Hematopoietic multipotent progenitor cell treated with erythropoietin and hydrocortisone succinate and interleukin-3 and kit ligand, for 15 days (in vitro differentiated cells): ENCODE measurements around the gene PARM1.

ENCODE experiments used
- DNase-seq: peaks from one replicate; pipeline ENCODE4 v3.0.0-alpha.2; 2015; ENCODE audit warnings: low spot score

Gene PARM1

DNA sequence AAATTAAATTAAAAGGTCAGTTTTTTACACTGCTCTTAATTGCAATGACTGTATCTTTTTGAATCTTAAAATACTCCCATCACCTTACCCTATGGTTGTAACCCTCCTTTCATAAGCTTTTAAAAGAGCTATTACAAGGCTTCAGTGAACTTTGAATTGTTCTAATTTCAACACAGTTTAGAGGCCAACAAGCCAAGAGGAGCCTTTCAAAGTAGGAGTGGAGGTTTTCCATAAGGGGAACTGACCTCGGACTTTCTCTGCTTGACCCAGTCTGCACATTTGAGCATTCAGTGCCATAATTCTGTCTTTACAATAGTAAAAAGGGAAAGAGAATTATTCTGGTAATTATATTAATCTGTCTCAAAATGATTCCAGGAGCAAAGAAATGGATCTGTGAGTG lies 98.9 kb downstream of the PARM1 start:
- no peak for DNase-seq

DNA sequence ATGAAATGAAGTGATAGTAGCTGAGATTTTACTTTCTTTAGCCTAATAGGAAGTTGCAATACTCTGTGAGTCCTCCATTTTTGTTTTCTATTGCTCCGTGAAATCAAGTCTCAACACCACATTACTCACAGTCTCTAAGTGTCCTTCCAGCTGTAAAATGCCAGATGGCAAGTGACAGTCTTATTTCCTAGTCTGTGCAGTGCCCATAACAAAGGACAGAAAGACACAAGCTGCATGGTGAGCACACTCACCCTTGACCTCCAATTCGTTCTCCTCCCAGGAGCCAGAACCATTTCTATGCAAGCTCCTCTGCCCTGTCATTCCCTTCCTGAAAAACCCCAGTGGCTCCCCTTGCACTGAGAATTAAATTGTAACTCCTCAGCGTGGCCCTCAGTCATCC lies 101.6 kb downstream of the PARM1 start:
- DNase-seq, result no peak

DNA sequence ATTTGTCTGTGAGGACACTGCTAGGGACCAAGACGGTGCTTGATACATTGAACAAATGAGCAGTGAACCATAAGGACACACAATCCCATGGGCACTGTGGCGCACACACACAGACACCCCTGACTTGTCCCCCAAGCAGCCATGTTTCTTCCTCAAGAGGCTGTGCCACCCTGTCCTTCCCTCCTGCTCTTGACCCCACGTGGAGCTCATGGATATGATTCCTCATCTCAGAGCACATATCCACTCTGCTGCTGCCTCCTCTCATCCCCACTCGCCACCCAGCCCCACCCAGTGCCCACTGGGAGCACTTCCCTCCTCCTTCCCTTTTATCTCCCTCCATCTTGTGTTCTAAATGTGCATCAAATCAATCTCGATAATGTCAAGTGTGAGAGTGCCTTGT lies 102.4 kb downstream of the PARM1 start:
- DNase-seq, result no peak

DNA sequence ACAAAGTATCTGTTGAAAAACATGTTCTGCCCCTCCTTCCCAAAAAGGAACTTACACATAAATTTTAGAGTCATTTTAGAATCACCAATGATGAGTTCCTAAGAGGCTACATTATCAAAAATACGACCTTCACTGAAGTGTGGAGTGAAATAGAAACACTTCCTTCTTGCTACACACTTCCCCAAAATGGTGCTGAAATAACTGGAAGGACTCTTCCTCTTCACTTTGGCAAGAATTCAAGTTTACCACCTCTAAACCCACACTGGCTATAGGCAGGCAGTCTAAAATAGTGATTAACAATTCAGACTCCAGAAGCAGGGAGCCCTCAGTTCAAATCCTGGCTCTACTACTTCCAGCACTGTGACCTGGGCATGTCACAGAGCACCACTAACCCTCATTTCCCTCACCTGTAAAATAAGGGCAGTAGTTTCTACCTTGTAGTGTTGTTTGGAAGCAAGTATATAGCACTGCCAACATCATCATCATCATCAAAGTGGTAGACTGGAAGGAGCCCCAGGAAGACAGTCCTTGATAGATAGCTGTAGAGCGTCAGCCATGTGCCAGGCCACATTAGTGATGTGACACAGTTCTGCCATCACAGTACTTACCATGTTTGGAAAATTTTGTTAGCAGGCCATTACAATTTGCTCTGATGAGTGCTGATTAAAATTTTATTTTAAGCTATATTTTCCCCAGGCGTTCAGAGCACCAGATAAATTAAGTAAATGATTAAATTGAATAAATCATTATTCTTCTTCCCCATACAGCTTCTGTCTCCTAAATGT lies 103.3 kb downstream of the PARM1 start:
- DNase-seq, result no peak

DNA sequence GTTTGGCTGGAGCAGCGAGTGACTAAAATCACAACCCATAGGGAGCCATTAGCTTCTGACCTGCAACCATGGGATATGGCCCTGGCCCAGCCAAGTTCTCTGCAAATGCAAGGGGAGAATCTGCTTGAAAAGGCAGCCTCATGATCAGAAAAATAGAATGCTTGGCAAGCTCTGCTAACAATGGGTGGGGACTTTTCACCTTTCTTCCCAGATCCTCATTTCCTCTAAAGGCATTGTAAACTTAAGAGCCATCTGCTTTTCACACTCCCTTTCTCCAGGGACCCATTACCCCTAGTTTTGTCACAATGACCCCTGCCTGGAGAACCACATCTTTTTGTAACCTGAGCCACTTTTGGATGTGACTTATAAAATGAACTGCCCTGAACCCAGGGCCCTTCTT lies 104.3 kb downstream of the PARM1 start:
- DNase-seq, result no peak

DNA sequence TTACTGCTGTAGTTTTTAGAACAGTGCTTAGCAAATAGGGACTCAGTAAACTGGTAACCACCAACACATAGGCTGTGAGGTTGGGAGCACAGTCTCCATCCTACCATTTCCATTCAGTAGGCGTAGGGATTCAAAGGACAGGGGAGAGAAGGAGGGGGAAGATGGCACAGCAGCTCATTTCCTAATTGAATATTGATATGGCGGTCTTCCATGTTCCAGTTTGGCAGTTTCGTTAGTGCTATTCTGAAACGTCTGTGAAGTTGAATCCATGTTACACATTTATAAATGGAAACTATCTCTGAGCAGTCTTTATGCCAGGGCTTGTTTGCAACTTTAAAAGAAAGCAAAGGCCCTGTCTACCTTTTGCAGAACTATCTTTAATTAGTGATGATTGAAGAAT lies 105.5 kb downstream of the PARM1 start:
- no peak for DNase-seq

DNA sequence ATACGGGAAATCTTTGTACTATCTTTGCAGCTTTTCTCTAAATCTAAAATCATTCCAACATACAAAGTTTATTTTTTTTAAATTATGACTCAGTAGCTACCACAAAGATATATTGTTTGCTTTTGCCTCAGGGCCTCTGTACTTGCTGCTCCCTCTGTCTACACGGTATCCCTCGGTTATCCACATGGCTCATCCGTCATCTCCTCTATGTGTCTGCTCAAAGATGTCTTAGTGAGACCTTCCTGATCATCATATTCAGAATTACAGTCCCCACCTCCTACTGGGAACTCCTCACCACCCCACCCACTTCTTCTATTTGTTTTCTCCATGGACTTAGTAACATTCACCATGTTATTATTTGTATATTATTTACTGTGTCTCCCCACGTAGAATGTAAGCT lies 107.8 kb downstream of the PARM1 start:
- no peak for DNase-seq

DNA sequence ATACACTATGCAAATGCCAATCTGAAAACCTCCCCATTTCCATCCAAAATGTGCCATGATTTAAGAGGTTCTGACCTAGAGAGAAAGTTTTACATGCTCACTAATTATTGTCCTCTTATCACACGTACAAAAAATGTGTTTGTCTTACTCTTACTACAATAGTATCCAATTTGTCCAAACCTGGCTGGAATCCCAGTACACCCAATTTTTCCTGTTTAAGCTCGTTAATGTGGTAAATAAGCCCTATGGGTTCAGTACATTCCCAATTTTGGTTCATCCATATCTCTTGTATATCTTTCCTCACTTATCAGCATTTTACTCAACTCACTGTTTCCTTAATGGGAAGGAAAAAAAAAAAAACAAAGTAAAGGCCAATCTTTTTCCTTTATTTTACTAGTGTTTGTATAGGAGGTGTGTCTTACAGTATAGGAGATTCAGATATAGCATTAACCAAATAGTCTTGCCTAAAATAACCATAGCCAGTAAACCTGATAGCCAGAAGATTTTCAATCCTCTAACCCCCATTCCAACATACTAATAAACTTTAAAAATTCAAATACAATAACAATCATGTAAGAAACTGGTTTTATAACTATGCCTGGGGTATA lies 109.8 kb downstream of the PARM1 start:
- DNase-seq, result no peak

DNA sequence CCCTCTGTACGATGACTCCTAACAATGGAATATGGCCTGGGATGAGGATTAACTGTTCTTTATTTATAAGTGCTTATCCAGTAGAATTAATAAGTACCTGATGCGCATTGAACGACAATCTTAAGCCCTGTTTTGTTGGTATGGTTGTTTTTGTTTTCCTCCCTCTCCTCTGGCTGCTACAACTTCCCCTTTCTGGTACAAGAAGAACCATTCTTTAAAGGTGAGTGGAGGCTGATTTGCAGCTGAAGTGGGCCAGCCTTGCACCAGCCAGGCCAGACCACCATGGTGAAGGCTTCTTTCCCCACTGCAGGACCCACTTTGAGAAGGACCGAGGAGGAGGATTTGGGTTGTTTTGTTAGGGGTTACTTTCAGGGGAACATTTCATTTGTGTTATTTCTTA lies 113.3 kb downstream of the PARM1 start:
- no peak for DNase-seq

DNA sequence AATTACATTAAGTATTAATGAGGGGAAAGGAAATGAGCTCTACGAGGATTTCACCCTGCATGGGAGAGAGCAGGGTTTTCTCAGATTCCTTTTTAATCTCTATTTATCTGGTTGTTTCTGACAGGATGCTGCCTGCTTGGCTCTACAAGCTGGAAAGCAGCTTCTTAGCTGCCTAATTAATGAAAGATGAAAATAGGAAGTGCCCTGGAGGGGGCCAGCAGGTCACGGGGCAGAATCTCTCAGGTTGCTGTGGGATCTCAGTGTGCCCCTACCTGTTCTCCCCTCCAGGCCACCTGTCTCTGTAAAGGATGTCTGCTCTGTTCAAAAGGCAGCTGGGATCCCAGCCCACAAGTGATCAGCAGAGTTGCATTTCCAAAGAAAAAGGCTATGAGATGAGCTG lies 113.7 kb downstream of the PARM1 start:
- no peak for DNase-seq

DNA sequence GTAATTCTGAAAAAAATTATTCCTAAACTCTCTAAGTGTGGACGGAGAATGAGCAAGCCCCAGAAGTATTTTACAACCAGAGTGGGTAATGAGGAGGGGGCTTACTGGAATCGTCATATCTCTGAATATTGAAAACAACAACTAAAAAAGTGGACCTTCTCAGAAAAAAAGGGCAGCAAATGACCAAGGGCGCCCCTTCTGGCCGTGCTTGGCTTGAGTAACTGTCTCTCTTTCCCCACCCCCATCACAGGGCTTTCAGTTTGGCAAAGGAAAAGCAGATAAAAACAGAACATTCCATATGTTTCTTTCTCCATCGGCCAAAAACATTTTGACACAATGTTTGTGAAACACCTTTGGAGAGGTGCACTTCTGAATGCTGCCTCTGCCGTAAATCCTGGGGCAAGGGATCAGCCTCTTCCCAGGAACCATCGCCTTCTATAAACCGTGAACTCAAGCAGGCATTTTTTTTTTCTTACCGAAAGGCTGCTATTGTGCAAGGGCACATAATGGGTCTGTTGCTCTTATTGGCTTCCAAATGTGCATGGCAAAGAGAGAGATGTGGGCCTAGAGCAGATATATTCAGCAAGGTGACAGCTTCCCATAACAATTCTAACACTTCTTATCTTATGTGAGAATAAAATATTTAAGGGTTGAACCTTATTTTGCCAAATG lies 115.4 kb downstream of the PARM1 start:
- DNase-seq, result no peak

DNA sequence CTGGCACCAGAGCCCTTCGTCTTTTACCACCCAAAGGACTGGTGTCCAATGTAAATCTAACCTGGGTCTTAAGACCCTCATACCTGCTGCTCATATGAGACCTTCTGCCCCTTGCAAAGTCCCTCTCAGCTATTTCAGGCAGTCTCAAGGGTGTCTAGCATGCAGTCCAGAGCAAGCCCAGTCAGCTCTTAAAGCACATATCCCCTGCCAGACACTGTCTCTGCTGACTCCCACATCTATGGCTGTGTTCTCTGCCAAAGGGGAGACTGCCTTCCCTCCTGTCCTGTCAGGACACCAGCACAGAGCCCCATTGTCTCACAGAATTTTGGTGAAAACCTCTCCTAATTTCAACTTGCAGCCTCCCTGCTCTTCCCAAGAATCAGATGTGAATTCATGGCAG lies 118.5 kb downstream of the PARM1 start:
- DNase-seq, result no peak

DNA sequence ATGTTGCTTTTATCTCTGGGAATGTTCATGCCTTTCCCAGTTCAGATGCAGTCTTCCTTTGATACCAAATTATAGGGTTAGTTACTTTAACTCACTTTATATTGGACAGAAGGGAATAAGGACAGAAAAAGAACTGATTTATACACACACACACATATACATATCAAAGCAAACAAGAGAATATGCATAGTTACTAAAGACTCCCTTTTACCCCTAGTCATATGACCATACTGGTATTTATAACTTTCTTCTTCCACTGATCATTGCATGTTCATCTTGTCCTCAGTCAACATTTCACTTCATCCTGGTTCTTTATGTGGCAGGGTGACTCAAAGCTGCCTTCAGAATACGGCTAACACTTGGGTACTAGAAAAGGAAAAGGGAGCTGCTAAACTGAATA lies 120.4 kb downstream of the PARM1 start:
- DNase-seq, result no peak

DNA sequence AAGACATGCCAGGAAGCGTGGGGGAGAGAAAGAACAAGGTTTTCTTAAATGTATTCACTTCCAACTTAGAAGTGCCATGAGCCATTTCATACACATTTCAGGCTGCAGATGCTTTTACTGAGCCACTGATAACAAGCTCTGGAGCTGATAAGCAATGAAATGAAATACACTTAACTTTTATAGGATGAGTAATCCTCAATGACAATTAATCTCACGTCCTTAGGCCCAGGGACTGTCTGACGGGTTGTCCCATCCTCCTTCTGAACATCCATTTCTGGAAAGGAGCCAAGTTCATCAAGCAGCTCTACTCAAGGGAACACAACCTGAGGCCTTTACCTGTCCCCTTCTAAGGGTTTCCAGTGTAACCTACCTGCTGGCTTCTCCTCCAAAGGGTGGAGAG lies 121.2 kb downstream of the PARM1 start:
- no peak for DNase-seq

DNA sequence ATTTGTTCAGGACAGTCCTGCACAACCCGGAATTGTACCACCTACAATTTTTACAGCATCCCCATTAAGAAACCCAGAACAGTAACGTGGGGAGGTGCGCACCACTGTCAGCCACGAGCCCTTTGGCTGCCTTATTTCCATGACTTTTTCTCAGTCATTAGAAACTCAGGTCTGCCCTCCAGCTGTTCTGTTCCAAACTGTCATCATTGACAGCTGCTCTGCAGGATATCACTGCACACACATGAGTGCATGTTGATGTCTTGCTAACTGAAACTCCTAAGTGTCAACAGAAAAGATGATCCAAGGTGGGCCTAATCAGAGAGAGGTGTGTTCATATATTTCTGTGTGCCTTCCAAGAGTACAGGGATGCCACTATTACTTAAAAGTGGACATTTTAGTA lies 123.4 kb downstream of the PARM1 start:
- DNase-seq, result no peak

DNA sequence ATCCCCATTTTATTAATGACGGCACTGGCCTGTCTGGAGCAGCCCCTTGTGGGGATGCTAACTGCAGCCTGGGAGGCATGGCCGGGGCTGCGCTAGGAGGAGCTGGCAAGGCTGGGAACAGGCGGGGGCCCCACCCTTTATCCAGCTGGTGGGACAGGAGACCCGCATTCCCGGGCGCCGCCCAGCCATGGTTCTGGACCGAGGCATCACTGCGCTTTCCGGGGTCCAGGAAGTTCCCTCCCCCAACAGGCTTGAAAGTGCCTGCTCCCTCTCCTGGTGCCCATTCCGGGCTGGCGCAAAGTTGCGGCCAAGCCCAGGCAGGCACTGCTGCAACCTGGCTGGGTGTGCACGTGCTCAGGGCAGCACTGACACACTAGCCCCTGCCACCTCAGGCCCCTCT lies 124.5 kb downstream of the PARM1 start:
- no peak for DNase-seq

DNA sequence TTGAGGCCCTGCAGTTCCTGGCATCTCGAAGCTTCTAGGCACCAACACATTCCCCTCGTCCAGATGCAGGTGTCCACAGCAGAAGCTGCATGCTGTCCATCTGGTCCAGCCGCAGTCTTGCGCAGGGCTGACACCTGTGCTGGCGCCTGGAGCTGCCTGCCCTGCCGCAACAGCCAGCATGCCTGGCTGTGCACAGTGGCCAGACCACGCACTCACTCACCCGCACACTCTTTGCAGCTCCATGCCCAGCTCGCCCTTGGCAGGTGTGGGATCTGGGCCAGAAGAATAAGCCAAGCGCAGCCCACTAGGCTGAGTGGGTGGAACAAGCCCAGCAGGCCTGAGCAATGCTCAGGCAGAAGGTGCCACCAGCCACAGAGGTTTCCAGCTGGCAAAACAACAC lies 125.6 kb downstream of the PARM1 start:
- no peak for DNase-seq

DNA sequence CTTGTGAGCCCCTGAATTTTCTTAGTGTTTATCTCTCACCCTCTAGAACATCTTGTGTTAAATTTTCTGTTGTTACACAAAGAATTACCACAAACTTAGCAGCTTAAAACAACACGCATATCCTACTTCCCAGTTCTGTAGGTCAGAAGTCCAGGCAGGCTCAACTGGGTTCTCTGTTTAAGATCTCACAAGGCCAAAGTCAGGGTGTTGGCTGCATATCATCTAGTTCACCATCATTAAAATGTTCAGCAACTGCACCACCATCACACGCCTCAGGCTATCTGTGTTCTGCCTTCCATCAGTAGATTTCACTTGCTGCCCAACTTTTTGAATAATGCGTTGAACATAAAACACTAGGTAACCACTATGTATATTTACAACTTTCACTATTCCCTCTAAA lies 130.5 kb downstream of the PARM1 start:
- no peak for DNase-seq

DNA sequence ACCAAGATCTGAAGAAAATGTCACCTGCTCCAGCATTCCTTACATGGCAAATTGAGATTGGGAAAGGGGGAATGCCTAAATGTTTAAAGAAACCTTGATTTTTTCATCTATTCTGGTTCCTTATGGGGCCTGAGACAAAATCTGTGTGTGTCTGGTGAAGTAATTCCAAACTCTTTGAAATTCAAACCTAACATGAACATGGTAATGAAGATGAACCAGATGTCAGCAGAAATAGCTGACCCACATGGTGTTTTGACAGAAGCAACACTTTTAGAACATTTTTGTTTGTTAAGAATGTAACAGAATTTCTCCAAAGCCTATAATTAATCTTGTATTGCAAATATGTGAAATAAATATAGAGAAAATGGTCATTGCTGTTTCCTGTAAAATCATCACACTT lies 133.0 kb downstream of the PARM1 start:
- no peak for DNase-seq

DNA sequence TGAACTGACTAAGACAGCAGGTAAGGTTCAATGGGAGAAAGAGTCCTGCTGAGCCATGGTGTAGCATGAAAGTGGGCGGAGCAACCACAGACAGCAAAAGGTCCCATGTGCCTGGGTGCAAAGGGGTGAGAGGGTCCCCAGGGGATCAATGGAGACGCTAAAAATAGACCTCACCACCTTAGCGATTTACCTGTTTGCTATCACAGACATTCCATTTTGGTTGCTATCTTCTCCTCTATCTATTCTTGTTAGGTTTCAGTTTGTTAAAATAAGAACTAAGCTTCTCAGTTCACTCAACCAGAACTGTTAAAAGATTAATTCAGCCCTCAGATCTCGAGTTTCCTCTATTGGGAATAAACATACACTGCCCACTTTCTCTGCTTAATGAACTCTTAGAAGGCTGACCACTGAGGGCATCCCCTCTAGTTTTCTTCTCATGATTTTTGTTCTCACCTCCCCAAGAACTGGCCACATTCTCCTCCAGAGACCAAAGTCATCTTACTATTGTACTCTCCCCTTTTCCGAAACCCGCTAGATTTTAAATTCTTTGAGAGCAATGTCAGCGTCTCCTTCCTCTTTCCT lies 136.7 kb downstream of the PARM1 start:
- DNase-seq, result no peak

DNA sequence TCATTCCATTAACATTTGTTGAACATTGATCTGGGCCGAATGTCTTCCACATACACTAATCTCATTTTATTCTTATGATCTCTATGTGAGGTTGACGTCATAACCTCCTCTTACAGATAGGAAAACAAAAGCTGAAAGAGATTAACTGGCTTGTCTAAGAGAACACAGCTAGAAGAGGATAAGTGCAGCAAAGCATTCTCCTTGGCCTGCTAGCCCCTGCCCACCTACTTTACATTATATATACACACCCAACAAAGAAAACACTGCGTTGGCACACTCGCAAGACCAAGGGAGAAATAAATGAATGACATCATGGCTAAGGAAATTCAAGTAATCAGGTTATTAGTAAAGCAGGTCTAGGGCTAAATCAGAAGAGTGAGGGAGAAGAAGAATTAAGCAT lies 138.4 kb downstream of the PARM1 start:
- DNase-seq, result no peak

DNA sequence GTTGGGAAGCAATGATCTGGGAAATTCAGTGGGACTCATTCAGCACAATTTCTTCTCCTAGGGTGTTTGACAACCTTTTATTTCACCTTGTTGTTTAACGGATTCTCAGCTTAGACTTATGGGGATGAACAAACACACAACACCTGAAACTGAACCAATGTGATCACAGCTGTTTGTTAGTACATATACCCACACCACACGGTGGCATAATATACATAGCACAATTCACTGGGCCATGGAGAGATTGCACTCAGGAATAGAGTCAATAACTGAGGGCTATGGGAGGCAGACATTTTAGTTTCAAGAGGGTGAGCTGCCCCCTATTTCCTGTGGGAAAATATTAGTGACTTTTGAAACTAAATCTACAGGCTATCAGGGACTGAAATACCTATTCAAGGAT lies 148.0 kb downstream of the PARM1 start:
- no peak for DNase-seq

DNA sequence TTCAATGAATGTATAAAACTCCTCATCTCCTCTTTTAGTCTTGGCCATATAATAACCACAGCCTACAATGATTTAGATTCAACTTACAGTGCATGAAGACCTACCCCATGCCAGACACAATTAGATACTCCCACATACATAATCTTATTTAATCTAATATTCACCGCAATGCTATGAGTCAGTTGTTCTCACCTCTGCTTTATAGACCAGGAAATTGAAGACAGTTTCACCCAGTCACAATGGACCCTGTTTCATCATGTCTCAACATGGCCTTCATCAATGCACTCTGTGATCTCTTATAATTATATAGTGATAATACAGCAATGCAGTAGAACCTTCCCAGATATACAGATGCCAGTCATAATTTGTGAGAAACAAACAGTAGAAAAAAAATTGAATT lies 148.6 kb downstream of the PARM1 start:
- DNase-seq, result no peak
